Measurements from ENCODE around the gene CLN3. TPM values are rescaled to one million over a fixed set of nuclear protein-coding genes. Genes with fewer than 3 reads are reported as not detected.

The CLN3 gene
- total and polyA plus RNA-seq, 2 experiments from 2014 or later: 18.1 to 31.4 TPM

DNA sequence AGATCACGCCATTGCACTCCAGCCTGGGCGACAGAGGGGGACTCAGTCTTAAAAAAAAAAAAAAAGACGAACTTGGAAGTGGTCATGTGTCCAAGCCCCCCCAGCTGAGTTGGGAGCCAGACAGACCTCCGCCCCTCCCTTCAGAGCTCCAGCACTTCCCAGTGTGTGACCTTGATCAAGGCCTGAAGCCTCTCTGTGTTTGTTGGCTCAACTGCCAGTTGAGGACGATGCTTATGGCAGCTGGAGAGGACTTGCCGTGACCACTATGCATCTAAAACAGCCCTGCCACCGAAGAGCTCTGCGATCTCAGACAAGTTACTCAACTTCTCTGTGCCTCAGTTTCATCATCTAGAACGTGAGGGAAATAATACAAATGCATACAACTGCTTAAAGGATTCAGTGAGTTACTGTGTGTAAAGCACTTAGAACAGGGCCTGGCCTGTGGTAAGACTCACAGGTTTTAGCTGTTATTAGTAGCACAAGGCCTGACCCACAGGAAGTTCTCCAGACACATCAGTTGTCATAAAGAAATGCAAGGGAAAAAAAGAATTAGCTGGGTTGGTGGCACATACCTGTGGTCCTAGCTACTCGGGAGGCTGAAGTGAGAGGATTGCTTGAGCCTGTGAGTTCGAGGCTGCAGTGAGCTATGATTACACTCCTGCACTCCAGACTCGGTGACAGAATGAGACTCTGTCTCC is 21.8 kb upstream of the CLN3 start (continued):
- TF ChIP-seq REST (IDR thresholded peaks at IDR 0.05; ENCODE audit: unreplicated experiment): no peak
- TF ChIP-seq ZNF114 (CRISPR knock-in tag; IDR thresholded peaks at IDR 0.05): no peak
- no peak for TF ChIP-seq JUNB (IDR thresholded peaks at IDR 0.05; ENCODE audit: unreplicated experiment)
- no peak for TF ChIP-seq EZH2 (IDR thresholded peaks at IDR 0.05; ENCODE audit: low read depth, unreplicated experiment)

DNA sequence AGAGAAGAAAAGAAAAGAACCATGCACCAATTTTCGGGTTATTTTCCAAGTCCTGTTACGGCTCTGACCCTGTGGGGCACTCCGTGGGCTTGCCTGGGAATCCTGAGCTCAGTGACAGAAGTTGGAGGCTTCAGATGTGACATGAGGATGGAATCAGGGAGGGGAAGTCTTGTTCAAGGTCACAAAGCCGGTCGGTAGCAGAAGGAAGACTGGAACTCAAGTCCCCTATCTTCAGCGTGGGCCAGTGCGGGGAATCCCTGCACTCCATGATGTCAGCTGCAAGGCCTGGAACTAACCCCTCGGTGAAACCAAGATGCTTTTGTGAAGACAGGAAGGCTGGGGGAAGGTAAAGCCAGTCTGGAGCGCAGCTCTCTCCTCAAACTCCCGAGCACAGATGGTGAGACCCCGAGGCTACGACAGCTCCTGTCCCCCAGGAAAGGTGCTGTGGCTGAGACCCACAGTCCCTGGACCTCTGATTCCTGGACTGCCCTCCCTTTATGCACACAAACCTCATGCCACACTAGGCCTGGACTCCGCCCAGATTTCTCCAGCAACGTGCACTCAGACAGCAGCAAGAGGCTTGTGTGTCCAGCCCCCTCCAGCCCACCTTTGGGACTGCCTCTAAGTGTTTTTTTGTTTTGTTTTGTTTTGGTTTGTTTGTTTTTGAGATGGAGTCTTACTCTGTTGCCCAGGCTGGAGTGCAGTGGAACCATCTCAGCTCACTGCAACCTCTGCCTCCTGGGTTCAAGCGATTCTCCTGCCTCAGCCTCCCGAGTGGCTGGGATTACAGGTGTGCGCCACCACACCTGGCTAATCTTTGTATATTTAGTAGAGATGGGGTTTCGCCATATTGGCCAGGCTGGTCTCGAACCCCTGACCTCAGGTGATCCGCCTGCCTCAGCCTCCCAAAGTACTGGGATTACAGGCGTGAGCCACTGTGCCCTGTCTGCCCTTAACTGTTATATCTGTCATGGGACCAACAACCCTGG is 20.2 kb upstream of the CLN3 start:
- DNase-seq (ENCODE audit: low spot score): no peak
- Histone ChIP-seq H3K4me1 (ENCODE audit: insufficient read depth) (no peaks in the 10 kb centered on the region), H3K4me3 (no peak overlapping the region), H3F3A (replicated peaks; ENCODE audit: low read depth) (no peaks in the 10 kb centered on the region), H3K4me2 (no peak overlapping the region), H3K79me2 (replicated peaks; ENCODE audit: insufficient read depth) (no peaks in the 10 kb centered on the region), H3K27me3 (ENCODE audit: insufficient read depth) (no peaks in the 10 kb centered on the region), H4K20me1 (replicated peaks; ENCODE audit: insufficient read depth) (no peaks in the 10 kb centered on the region), H2AFZ (no peak overlapping the region; the same call in 1 of the 2 replicates), H3K36me3 (ENCODE audit: insufficient read depth) (no peaks in the 10 kb centered on the region), H3K27ac (ENCODE audit: low read depth) (no peak overlapping the region), H3K9me2 (ENCODE audit: insufficient read depth) (no peaks in the 10 kb centered on the region)
- Mint-ChIP-seq H3K27ac (no peak overlapping the region), H3K36me3 (ENCODE audit: low read depth) (no peaks in the 10 kb centered on the region), H3K9me3 (no peaks in the 10 kb centered on the region), H3K27me3 (ENCODE audit: insufficient read depth, low read depth, poor library complexity) (peaks cover 10% of the 10 kb centered on the region), H3K4me3 (no peak overlapping the region), H3K4me1 (no peaks in the 10 kb centered on the region)
- ATAC-seq: no peak
- TF ChIP-seq CTCF (conservative IDR thresholded peaks at IDR 0.05; ENCODE audit: low read depth in 2 of 2): no peak
- no peak for TF ChIP-seq ETS1 (IDR thresholded peaks at IDR 0.05)
- TF ChIP-seq JUNB (IDR thresholded peaks at IDR 0.05; ENCODE audit: unreplicated experiment): no peak
- TF ChIP-seq ZNF462 (CRISPR knock-in tag; IDR thresholded peaks at IDR 0.05): no peak

Data from GM23338 (cell line).